HG03342 (cell line): ENCODE measurements around the gene MAMSTR.

Source experiments
- ATAC-seq: cut with Tn5 transposase; IDR thresholded peaks from one replicate; pipeline ENCODE4 v1.9.1; 2021; ENCODE audit warnings: mild to moderate bottlenecking, moderate library complexity; ENCODE audit not compliant: unreplicated experiment

Gene MAMSTR

GRCh38 chr19:48746738-48747575, 27.4 kb upstream of the MAMSTR start, which contains the start of gene IZUMO1:
TSS of gene IZUMO1 (minus strand) at chr19:48746909. CDS start at chr19:48745859, 1,050 bp downstream.
- ATAC-seq, result no peak

DNA sequence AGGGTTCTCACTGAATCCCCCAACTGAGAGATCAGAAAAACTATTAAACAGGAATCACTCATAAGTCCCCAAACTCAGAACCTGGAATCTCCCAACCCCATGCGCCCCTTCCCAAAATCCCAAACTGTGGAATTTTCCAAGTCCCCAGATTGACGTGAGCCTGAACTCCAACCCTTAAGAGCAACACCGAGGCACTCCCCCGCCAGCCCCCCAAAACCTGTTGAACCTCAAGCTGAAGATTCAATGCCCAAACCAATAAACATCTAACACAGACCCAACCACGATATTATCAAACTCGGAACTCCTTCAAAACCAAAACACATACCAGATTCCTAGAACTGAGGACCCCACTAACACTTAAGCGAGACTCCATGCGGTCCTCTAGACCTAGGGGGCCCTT, 26.6 kb upstream of the MAMSTR start:
- ATAC-seq, result no peak

DNA sequence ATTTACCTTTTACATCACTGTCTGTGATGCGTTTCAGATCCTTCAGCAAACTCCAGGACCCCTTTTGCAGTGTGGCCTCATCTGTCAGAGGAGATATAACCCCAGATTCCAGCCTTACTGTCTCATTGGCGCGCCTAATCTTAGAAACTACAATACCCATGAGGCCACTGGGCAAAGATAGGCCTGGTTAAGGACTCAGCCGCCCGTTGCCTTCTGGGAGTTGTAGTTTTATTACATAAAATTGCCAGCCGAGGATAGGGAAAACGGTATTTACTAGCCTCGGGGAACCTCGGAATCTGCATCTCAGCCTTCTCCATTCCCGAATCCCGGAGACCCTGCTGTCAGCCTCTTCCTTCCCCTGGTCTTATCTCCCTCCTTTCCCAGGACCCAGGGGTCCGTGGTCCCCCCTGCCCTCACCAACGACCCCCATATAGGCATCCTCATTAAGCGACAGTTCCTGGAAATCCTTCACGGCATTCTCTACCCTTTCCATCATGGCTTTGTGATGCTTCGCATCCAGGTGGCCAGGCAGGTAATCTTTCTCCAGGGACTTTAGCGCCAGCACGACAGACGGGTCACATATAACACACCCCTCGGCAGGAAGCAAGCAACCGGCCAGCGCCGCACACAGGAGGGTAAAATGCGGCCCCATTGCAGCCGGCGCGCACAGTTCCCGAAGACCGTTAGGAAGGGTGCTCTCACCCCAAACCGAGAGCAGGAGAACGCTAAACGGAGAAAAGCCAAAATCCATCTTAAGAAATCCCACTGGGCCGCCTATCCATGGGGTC, 25.9 kb upstream of the MAMSTR start:
- no peak for ATAC-seq

- ATAC-seq, result no peak
Measured at GRCh38 chr19:48742096-48742495, 22.6 kb upstream of the MAMSTR start.

GRCh38 chr19:48741129-48741999, 21.8 kb upstream of the MAMSTR start:
- ATAC-seq, result no peak

- ATAC-seq, result no peak
Measured at GRCh38 chr19:48740164-48740972, 20.8 kb upstream of the MAMSTR start, which contains the start of gene RASIP1. TSS of gene RASIP1 (minus strand) at chr19:48740610. CDS start at chr19:48740282, 328 bp downstream.

- ATAC-seq, result no peak
Measured at GRCh38 chr19:48739404-48740163, 20.1 kb upstream of the MAMSTR start.

- no peak for ATAC-seq
Measured at GRCh38 chr19:48738557-48739403, 19.3 kb upstream of the MAMSTR start.

DNA sequence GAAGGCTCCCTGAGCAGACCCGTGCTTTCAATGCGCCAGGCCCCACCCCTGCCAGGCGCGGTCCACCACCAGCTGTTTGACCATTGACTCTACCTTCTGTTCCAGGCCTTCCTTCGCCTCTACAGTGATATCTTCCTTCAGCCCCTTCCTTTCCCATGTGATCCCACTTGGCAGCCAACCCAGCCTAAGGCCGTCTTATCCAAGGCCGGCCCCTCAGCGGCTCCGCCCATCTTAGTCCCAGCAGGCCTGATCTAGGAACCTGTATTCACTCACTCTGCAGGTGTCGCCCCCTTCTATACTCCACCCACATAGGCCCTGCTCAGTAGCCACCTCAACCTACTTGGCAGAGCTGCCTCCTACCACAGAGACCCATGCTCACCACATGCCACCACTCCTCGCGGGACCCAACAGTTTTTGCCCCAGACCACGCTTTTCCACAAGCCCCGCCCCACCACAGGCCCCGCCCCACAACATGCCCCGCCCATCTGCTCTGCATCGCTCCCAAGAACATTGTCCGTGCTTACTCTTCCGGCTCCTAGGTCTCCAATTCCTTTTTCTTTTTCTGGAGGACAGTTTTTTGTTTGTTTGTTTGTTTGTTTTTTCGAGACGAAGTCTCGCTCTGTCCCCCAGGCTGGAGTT, 18.0 kb upstream of the MAMSTR start:
- no peak for ATAC-seq

DNA sequence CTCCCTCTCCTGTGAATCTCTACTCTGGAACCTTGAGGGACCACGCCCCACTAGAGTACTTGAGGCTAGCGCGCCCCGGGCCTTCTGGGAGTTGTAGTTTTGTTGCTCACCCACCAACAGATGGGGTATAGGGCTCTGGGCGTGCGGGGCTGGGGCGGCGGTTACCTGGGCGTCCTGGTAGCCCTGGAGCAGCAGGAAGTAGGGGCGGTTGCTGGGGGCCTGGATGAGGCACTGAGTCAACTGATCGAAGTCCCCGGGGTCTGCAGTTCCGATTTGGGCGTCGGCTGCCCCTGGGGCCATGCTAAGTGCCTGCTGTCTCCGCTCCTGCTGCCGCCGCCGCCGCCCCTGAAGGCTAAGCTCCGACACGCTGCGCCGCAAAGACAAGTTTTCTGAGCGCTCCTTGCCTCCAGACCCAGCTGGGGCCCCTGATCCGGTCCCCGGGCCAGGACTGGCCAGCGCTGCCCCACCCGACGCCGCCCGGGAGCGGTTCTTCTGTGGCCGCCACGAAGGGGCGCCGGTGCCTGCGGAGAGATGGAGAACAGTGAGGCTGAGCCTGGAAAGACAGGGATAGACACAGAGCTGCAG, 15.6 kb upstream of the MAMSTR start:
- ATAC-seq, result no peak

DNA sequence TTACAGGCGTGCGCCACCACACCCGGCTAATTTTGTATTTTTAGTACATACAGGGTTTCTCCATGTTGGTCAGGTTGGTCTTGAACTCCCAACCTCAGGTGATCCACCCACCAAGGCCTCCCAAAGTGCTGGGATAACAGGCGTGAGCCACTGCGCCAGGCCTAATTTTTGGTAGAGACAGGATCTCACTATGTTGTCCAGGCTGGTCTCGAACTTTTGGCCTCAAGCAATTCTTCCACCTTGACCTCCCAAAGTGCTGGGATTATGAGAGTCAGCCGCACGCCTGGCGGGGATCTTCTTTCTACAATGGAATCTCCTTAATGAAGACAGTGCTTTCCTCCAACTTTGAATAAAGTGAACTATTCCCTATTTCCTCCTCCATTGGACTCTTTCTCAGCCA, 15.1 kb upstream of the MAMSTR start:
- no peak for ATAC-seq

DNA sequence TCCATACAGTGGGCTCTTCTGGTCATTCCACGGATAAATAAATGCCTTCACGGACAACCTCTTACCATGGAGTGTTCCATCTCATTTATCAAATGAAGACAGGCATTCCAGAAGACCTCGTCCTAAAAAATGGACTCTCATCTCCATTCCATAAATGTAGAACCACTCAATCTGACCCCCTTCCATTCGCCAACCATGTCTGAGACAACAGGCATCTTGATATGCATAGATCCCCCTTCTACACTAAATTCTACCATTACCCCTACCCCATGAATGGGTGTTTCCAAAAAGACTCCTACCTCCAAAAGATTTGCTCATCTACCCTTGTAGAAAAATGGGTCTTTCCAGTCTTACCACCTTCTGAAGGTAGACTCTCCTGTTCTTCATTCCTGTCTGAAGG, 11.9 kb upstream of the MAMSTR start:
- ATAC-seq, result no peak

- no peak for ATAC-seq
Measured at GRCh38 chr19:48728911-48729664, 9.6 kb upstream of the MAMSTR start.

DNA sequence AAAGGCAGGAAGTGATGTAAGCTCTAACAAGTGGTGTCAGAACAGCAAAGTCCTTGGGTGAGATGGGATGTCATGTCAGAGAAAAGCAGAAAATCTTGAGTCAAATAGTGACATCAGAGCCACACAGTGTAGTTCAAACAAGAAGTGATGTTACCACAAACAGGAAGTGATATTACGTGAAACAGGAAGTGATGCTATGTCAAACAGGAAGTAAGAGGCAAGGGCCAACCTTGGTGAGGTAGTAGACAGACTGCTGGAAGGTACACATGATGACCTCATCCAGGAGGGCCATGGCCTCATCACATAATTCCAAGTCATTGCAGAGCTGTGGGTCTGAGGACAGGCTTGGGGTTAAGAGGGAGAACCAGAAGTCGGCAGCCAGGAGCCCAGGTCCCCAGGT, 7.0 kb upstream of the MAMSTR start:
- no peak for ATAC-seq

- ATAC-seq, result no peak
Measured at GRCh38 chr19:48724796-48725753, 5.5 kb upstream of the MAMSTR start.

DNA sequence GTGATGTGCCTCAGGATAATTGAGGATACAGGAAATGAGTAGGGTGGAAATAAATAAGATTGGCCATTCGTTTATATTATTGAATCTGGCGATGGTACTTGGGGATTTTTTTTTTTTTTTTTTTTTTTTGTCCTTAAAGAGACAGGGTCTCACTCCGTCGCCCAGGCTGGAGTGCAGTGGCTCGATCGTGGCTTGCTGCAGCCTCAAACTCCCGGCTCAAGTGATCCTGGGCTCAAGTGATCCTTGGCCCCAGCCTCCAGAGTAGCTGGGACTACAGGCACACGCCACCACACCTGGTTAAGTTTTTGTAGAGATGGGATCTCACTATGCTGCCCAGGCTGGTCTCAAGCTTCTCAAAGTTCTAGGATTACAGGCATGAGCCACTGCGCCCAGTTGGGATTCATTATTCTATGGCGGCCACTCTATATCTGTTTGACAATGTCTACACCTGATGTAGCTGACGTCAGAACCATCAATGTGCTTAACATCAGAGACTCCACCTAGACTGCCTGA, 2.7 kb upstream of the MAMSTR start:
- ATAC-seq, result no peak
